HCT116 (cell line): ENCODE data around the gene BRMS1.

Experiments
- RAD21 ChIP-seq: IDR thresholded peaks from 2 replicates; pipeline ENCODE4 v1.6.1; 2012; ENCODE audit warnings: low read depth, mild to moderate bottlenecking
- ZBTB33 ChIP-seq: IDR thresholded peaks from 2 replicates; pipeline ENCODE4 v1.6.1; 2011; ENCODE audit warnings: mild to moderate bottlenecking, low read length, moderate library complexity; ENCODE audit not compliant: insufficient replicate concordance; ENCODE audit errors: extremely low read depth

- TF ChIP-seq RAD21 (no peak), ZBTB33 (no peak)
Observed at GRCh38 chr11:66309475-66309874, 35.4 kb downstream of the BRMS1 start.
